Fibroblast of lung (primary cell): Measurements from ENCODE around the gene PSMG3. TPM values are rescaled to one million over a fixed set of nuclear protein-coding genes. Genes with fewer than 3 reads are reported as not detected.

Experiments
- DNase-seq, 2 donors: peaks; one replicate each; pipeline versions ENCODE4 v3.0.0 to v3.0.0-alpha.2; 2010; ENCODE audit warnings: low read depth in 2 of 2
- H2AFZ ChIP-seq: 2 replicates; pipeline ENCODE4 v1.5.1; 2012; ENCODE audit warnings: low read length, control low read depth, inconsistent platforms
- H3K27ac ChIP-seq: 2 replicates; pipeline ENCODE4 v1.5.1; 2011; ENCODE audit warnings: low read length, control low read depth; ENCODE audit not compliant: insufficient read depth
- H3K27me3 ChIP-seq: 2 replicates; pipeline ENCODE4 v1.5.1; 2011; ENCODE audit warnings: mild to moderate bottlenecking, low read length; ENCODE audit not compliant: control insufficient read depth, insufficient read depth
- H3K36me3 ChIP-seq: 2 replicates; pipeline ENCODE4 v1.5.1; 2011; ENCODE audit warnings: low read length; ENCODE audit not compliant: control insufficient read depth, insufficient read depth
- H3K4me1 ChIP-seq: 2 replicates; pipeline ENCODE4 v1.5.1; 2011; ENCODE audit warnings: low read length; ENCODE audit not compliant: control insufficient read depth, insufficient read depth; ENCODE audit errors: extremely low read depth
- H3K4me2 ChIP-seq: 2 replicates; pipeline ENCODE4 v1.5.1; 2011; ENCODE audit warnings: low read length, control low read depth; ENCODE audit not compliant: insufficient read depth; ENCODE audit errors: extremely low read depth
- H3K4me3 ChIP-seq, 4 experiments: fragments of 200-600 bp in 1 of 4; sonication (generic) in 1 of 4; replicated peaks in 1 of 4; 2 replicates each; pipeline ENCODE4 v1.5.1; 2011 to 2016; ENCODE audit warnings: low read length in 4 of 4, low read depth in 3 of 4, mild to moderate bottlenecking in 3 of 4, control low read depth in 2 of 4, inconsistent platforms in 1 of 4, mixed read lengths in 1 of 4; ENCODE audit not compliant: insufficient read depth in 1 of 4; ENCODE audit errors: control extremely low read depth in 1 of 4
- H3K79me2 ChIP-seq: 2 replicates; pipeline ENCODE4 v1.5.1; 2012; ENCODE audit warnings: mild to moderate bottlenecking, low read length, inconsistent platforms; ENCODE audit not compliant: control insufficient read depth, insufficient read depth
- H3K9ac ChIP-seq: 2 replicates; pipeline ENCODE4 v1.5.1; 2011; ENCODE audit warnings: mild to moderate bottlenecking, low read length, control low read depth; ENCODE audit not compliant: insufficient read depth
- H3K9me3 ChIP-seq: 2 replicates; pipeline ENCODE4 v1.5.1; 2012; ENCODE audit warnings: low read depth, low read length; ENCODE audit not compliant: control insufficient read depth, insufficient read depth
- H4K20me1 ChIP-seq: 2 replicates; pipeline ENCODE4 v1.5.1; 2011; ENCODE audit warnings: low read length; ENCODE audit not compliant: control insufficient read depth, insufficient read depth; ENCODE audit errors: extremely low read depth
- EZH2 ChIP-seq: IDR thresholded peaks from 2 replicates; pipeline ENCODE4 v1.5.1; 2012; ENCODE audit warnings: low read length, control low read depth, mild to moderate bottlenecking; ENCODE audit errors: missing control alignments
- polyA plus RNA-seq, 2 donors: library from polyadenylated mRNA; depleted of rRNA in 1 of 2; stranded (reverse) in 1 of 2; unstranded in 1 of 2; fragments of >200 nt; gene quantifications; 2 replicates each; pipeline ENCODE4 v1.2.1, GENCODE V29; 2011 to 2012; ENCODE audit warnings: missing spikeins in 1 of 2
- total RNA-seq: library from RNA; depleted of rRNA; stranded (reverse); fragments of >200 nt; gene quantifications from 2 replicates; pipeline ENCODE4 v1.2.1, GENCODE V29; 2014
- TF ChIP-seq, protein P1 (sequence below), 2 donors: IDR thresholded peaks in 1 of 2; conservative IDR thresholded peaks in 1 of 2; 1 replicate in 1 of 2; 2 replicates in 1 of 2; pipeline ENCODE4 v1.5.1; 2011 to 2012; ENCODE audit warnings: low read length in 2 of 2, control low read depth in 1 of 2, inconsistent platforms in 1 of 2, low read depth in 1 of 2, mild to moderate bottlenecking in 1 of 2

PSMG3 gene
- total and polyA plus RNA-seq, 2 donors (not counting 1 experiment from before 2014, with no cell fraction given), result 19.3 to 24.6 TPM

DNA sequence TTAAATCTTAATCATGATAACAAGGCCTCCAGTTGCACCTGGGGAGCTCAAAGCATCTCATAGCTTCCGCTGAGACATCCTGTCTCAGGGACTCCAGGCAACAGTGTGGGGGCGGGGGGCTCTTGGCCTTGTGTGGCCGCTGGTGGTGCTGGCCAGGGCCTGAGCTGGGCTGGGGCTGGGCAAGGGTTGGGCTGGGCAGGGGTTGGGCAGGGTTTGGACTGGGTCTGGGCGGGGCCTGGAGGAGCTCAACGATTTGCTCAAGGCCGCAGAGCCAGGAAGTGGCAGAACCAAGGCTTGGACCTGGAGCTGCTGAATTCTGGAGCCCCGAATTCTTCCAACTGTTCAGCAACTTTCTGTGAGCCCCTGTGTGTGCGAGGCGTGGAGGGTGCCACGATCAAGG is 37.9 kb upstream of the PSMG3 start:
- H3K4me2 ChIP-seq, result no peak overlapping the region
- H3K79me2 ChIP-seq, result no peaks in the 10 kb centered on the region
- no peak for TF ChIP-seq EZH2
- H3K36me3 ChIP-seq, result no peaks in the 10 kb centered on the region
- DNase-seq, result no peak
- no peaks in the 10 kb centered on the region for H4K20me1 ChIP-seq
- no peaks in the 10 kb centered on the region for H3K9me3 ChIP-seq
- H3K9ac ChIP-seq, result no peak overlapping the region
- no peak overlapping the region for H2AFZ ChIP-seq
- no peaks in the 10 kb centered on the region for H3K4me1 ChIP-seq
- H3K4me3 ChIP-seq, result no peak overlapping the region
- H3K27me3 ChIP-seq, result peaks cover 6% of the 10 kb centered on the region
- H3K27ac ChIP-seq, result no peak overlapping the region

DNA sequence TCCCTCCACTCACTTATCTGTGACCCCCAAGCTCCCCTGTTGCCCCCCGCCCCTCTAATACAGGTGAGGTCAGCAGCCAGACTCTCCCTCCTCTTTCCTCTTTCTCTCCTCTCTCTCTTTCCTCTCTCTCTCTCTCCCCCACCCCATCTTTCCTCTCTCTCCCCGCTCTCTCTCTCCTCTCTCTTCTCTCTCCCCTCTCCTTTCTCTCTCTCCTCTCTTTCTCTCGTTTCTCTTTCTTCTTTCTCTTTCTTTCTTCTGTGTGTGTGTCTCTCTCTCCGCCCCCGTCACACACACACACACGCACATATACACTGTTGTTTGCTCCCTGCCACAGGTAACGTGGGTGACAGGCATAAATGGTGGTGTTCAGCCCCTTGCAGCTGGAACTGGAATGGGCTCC is 37.2 kb upstream of the PSMG3 start:
- DNase-seq, result no peak
- Histone ChIP-seq H4K20me1 (no peaks in the 10 kb centered on the region), H3K9ac (no peak overlapping the region), H3K79me2 (no peaks in the 10 kb centered on the region), H3K27me3 (peaks cover 6% of the 10 kb centered on the region), H3K4me1 (no peaks in the 10 kb centered on the region), H3K4me2 (no peak overlapping the region), H3K36me3 (no peaks in the 10 kb centered on the region), H2AFZ (no peak overlapping the region), H3K27ac (no peak overlapping the region), H3K4me3 (no peak overlapping the region), H3K9me3 (no peaks in the 10 kb centered on the region)
- TF ChIP-seq, protein P1, sequence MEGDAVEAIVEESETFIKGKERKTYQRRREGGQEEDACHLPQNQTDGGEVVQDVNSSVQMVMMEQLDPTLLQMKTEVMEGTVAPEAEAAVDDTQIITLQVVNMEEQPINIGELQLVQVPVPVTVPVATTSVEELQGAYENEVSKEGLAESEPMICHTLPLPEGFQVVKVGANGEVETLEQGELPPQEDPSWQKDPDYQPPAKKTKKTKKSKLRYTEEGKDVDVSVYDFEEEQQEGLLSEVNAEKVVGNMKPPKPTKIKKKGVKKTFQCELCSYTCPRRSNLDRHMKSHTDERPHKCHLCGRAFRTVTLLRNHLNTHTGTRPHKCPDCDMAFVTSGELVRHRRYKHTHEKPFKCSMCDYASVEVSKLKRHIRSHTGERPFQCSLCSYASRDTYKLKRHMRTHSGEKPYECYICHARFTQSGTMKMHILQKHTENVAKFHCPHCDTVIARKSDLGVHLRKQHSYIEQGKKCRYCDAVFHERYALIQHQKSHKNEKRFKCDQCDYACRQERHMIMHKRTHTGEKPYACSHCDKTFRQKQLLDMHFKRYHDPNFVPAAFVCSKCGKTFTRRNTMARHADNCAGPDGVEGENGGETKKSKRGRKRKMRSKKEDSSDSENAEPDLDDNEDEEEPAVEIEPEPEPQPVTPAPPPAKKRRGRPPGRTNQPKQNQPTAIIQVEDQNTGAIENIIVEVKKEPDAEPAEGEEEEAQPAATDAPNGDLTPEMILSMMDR (conservative IDR thresholded peaks at IDR 0.05 in 1 of 2, IDR thresholded peaks at IDR 0.05 in 1 of 2; ENCODE audit: low read depth in 1 of 2, low read length in 2 of 2), result no peak
- no peak for TF ChIP-seq EZH2

DNA sequence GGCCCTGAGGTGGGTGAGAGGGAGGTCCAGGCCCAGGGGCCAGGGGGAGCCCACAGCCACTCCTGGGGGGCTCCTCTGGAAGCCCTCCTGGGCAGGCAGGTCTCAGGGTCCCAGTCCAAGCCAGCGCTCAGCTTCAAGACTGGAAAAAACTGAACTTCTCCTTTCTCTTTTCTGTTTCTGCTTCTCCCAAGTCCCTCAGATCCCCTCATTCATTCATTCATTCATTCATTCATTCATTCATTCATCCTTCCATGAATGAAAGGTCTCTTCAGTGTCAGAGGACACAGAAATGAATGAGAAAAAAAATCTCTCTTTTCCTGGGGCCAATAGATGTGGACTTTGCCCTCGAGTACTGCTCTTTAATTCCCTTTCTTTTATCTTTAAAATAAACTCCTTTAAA is 34.6 kb upstream of the PSMG3 start:
- H2AFZ ChIP-seq, result no peak overlapping the region
- DNase-seq, result no peak
- H3K4me1 ChIP-seq, result no peaks in the 10 kb centered on the region
- H4K20me1 ChIP-seq, result no peaks in the 10 kb centered on the region
- no peaks in the 10 kb centered on the region for H3K79me2 ChIP-seq
- TF ChIP-seq EZH2, result no peak
- TF ChIP-seq, protein P1 (conservative IDR thresholded peaks at IDR 0.05 in 1 of 2, IDR thresholded peaks at IDR 0.05 in 1 of 2; ENCODE audit: low read depth in 1 of 2, low read length in 2 of 2), result no peak
- H3K9ac ChIP-seq, result no peak overlapping the region
- H3K4me2 ChIP-seq, result no peak overlapping the region
- H3K27ac ChIP-seq, result no peak overlapping the region
- peaks cover 9% of the 10 kb centered on the region for H3K27me3 ChIP-seq
- H3K9me3 ChIP-seq, result no peaks in the 10 kb centered on the region
- no peaks in the 10 kb centered on the region for H3K36me3 ChIP-seq
- no peak overlapping the region for H3K4me3 ChIP-seq
